ENCODE results near the gene PXMP4. TPM values are rescaled to one million over a fixed set of nuclear protein-coding genes. Genes with fewer than 3 reads are reported as not detected.

Gene PXMP4
- total and polyA plus RNA-seq, 9 of the 15 experiments (the other 6 are each of a cell fraction or from before 2014, with no cell fraction given), result 4.8 to 29.1 (median 6.8) TPM

GRCh38 chr20:33693741-33694638, 26.1 kb downstream of the PXMP4 start:
- Histone ChIP-seq H2AFZ (ENCODE audit: low read depth, low read length) (no peak overlapping the region), H3K36me3 (ENCODE audit: control insufficient read depth, insufficient read depth, low read length) (no peaks in the 10 kb centered on the region), H3K4me2 (ENCODE audit: insufficient read depth, low read length) (no peak overlapping the region), H4K20me1 (replicated peaks; ENCODE audit: control insufficient read depth, insufficient read depth, low read length) (no peaks in the 10 kb centered on the region), H3K27me3 (ENCODE audit: control insufficient read depth in 2 of 2, insufficient read depth in 2 of 2, low read length in 2 of 2) (no peaks in the 10 kb centered on the region), H3K27ac (ENCODE audit: extremely low read depth, low read depth, low read length) (no peak overlapping the region), H3K9me3 (replicated peaks; ENCODE audit: control insufficient read depth, insufficient read depth, low read depth, low read length) (no peaks in the 10 kb centered on the region), H3K9ac (ENCODE audit: insufficient read depth in 1 of 2, low read depth in 2 of 2, low read length in 2 of 2) (no peak overlapping the region), H3K4me3 (no peak overlapping the region), H3K4me1 (replicated peaks in 1 of 2; ENCODE audit: control insufficient read depth in 2 of 2, insufficient read depth in 2 of 2, low read length in 2 of 2) (peaks cover 12 to 14% of the 10 kb centered on the region in 2 experiments), H3K79me2 (ENCODE audit: control insufficient read depth, insufficient read depth, low read length) (no peaks in the 10 kb centered on the region), H3K9me1 (ENCODE audit: control insufficient read depth, insufficient read depth, low read length) (no peaks in the 10 kb centered on the region)
- FAIRE-seq (no peak), ATAC-seq (no peak), DNase-seq (ENCODE audit: extremely low read depth in 1 of 4, low spot score in 3 of 4) (no peak)
- no TSS peak for BruUV-seq (replicated peaks)
- ChIA-PET CTCF (ENCODE audit: low intra/inter-chr PET ratio) (no interaction called here), POLR2A (interaction anchor here (0.5 to 1.4 kb wide), 2 partner anchors 27 to 30 kb away, joined by 3 to 5 read pairs; no protein-coding TSS in a partner anchor)
- in situ Hi-C loops (cut with MboI) (no loop called here), intact Hi-C loops (cut with micrococcal nuclease) (no loop called here)
- WGBS (ENCODE audit: insufficient coverage, low coverage, missing lambda C conversion rate), result 73% methylated on average over 13 of the region's 17 CpGs
- TF ChIP-seq RBM34 (IDR thresholded peaks at IDR 0.05; ENCODE audit: borderline replicate concordance, insufficient read depth, low read length) (no peak), ZNF311 (CRISPR knock-in tag; IDR thresholded peaks at IDR 0.05) (no peak), ZNF280B (CRISPR knock-in tag; IDR thresholded peaks at IDR 0.05) (no peak), TFAM (CRISPR knock-in tag; conservative IDR thresholded peaks at IDR 0.05) (no peak), CREB3L1 (IDR thresholded peaks at IDR 0.05; ENCODE audit: borderline replicate concordance, low read depth) (no peak), TCF7L2 (IDR thresholded peaks at IDR 0.05; ENCODE audit: low read depth, low read length) (no peak), ZNF224 (CRISPR knock-in tag; IDR thresholded peaks at IDR 0.05) (no peak), MTA3 (IDR thresholded peaks at IDR 0.05; ENCODE audit: borderline replicate concordance) (no peak), ZNF431 (CRISPR knock-in tag; IDR thresholded peaks at IDR 0.05) (no peak), SMARCB1 (IDR thresholded peaks at IDR 0.05; ENCODE audit: insufficient read length, low read depth) (no peak)
